Fibroblast of mammary gland (primary cell): ENCODE measurements around the gene C1QTNF12.

ENCODE experiments used
- DNase-seq: peaks from one replicate; pipeline ENCODE4 v3.0.0-alpha.2; 2010; ENCODE audit warnings: low read depth
- H3K4me3 ChIP-seq: 2 replicates; pipeline ENCODE4 v1.5.1; 2011; ENCODE audit warnings: low read depth, mild to moderate bottlenecking, low read length, moderate library complexity; ENCODE audit not compliant: control insufficient read depth
- TF ChIP-seq, protein P1 (sequence below): conservative IDR thresholded peaks from 2 replicates; pipeline ENCODE4 v1.5.1; 2011; ENCODE audit warnings: low read depth, low read length, inconsistent platforms; ENCODE audit not compliant: control insufficient read depth, insufficient read depth

C1QTNF12 gene

DNA sequence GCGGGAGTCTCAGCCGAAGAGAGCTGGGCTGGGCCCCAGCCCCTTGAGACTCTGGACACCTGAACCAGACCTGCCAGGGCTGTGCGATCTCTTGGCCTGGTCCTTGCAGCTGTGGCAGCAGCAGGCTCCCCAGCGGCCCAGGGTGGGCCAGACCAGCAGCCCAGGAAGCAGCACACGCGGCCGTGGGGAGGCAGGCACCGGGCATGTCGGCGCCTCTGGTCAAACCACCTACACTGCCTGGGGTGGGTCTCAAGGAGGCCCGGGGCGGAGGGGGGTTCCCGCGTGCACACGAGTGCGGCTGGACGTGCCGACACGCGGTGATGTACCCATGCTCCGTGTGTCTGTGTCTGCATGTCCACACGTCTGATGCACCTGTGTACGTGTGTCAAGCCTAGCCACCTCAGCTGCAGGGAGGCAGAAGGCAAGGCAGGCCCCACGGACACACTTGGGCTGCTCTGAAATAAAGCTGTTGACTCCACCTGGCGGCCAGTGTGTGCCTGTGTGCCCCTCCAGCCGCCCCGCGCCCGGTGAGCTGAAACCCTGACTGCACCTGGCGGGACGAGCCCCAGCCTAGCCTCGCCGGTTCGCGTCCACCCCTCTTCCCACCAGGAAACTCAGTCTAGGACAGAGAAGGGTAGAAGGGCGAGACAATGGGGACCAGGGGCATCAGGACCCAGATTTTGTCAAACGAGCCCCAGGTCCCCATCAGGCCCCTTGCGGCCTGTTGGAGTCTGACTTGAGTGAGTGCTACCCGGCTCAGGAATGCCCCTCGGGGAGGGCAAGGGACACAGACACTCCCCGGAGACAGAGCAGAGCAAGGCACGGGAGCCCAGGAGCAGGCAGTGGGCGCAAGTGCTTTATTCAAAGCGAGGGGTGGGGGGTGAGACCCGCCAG, 45.3 kb upstream of the C1QTNF12 start:
- TF ChIP-seq, protein P1, sequence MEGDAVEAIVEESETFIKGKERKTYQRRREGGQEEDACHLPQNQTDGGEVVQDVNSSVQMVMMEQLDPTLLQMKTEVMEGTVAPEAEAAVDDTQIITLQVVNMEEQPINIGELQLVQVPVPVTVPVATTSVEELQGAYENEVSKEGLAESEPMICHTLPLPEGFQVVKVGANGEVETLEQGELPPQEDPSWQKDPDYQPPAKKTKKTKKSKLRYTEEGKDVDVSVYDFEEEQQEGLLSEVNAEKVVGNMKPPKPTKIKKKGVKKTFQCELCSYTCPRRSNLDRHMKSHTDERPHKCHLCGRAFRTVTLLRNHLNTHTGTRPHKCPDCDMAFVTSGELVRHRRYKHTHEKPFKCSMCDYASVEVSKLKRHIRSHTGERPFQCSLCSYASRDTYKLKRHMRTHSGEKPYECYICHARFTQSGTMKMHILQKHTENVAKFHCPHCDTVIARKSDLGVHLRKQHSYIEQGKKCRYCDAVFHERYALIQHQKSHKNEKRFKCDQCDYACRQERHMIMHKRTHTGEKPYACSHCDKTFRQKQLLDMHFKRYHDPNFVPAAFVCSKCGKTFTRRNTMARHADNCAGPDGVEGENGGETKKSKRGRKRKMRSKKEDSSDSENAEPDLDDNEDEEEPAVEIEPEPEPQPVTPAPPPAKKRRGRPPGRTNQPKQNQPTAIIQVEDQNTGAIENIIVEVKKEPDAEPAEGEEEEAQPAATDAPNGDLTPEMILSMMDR, result peak; percentile 43
- H3K4me3 ChIP-seq, result no peak overlapping the region
- peak; percentile 53 for DNase-seq

DNA sequence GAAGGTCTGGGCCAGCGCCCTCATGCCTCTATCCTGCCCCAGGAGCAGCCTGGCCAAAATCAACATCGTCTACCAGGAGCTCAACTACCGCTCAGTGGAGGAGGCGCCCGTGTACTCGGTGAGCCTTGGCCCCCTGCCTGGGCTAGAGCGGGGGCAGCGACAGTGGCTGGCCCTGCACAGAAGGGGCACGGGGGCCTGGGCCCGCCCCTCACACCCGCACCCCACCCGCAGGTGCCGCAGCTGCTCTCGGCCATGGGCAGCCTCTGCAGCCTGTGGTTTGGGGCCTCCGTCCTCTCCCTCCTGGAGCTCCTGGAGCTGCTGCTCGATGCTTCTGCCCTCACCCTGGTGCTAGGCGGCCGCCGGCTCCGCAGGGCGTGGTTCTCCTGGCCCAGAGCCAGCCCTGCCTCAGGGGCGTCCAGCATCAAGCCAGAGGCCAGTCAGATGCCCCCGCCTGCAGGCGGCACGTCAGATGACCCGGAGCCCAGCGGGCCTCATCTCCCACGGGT, 44.6 kb upstream of the C1QTNF12 start:
- no peak overlapping the region for H3K4me3 ChIP-seq
- TF ChIP-seq, protein P1, result no peak
- no peak for DNase-seq

DNA sequence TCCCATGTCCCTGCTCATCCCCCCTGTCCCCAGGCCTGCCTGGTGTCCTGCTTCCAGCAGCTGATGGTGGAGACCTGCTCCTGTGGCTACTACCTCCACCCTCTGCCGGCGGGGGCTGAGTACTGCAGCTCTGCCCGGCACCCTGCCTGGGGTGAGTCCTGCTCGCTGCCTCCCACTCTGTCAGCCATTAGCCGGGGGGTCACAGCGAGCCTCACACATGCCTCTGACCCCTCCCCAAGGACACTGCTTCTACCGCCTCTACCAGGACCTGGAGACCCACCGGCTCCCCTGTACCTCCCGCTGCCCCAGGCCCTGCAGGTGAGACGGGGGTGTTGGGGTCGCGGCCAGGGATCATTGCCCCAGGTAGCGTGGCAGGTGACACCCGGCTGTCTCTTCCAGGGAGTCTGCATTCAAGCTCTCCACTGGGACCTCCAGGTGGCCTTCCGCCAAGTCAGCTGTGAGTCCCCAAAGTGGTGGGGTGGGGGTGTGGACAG, 43.8 kb upstream of the C1QTNF12 start:
- TF ChIP-seq, protein P1, result peak; percentile 50
- no peak overlapping the region for H3K4me3 ChIP-seq
- DNase-seq, result no peak

DNA sequence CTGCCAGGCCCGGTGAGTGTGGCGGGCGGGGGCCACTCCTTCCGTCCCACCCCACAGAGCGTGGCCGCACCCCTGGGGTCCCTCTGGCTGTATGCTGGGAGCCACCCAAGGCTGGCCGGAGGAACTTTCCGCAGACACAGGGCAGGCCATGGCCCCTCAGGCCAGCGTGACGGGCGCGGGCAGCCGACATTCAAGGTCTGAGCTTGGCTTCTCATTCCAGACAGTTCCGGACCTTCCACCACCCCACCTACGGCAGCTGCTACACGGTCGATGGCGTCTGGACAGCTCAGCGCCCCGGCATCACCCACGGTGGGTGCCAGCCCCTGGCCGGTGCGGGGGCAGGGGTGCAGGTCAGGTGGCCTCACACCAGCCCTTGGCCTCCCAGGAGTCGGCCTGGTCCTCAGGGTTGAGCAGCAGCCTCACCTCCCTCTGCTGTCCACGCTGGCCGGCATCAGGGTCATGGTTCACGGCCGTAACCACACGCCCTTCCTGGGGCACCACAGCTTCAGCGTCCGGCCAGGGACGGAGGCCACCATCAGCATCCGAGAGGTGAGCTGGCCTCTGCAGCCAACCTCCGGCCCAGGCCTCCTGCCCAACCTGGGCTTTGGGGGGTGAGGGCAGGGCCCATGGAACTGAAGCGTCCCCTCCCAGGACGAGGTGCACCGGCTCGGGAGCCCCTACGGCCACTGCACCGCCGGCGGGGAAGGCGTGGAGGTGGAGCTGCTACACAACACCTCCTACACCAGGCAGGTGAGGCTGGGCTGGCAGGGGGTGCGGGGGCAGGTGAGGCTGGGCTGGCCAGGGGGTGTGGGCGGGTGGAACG, 41.0 kb upstream of the C1QTNF12 start:
- H3K4me3 ChIP-seq, result no peak overlapping the region
- no peak for DNase-seq
- TF ChIP-seq, protein P1, result no peak

DNA sequence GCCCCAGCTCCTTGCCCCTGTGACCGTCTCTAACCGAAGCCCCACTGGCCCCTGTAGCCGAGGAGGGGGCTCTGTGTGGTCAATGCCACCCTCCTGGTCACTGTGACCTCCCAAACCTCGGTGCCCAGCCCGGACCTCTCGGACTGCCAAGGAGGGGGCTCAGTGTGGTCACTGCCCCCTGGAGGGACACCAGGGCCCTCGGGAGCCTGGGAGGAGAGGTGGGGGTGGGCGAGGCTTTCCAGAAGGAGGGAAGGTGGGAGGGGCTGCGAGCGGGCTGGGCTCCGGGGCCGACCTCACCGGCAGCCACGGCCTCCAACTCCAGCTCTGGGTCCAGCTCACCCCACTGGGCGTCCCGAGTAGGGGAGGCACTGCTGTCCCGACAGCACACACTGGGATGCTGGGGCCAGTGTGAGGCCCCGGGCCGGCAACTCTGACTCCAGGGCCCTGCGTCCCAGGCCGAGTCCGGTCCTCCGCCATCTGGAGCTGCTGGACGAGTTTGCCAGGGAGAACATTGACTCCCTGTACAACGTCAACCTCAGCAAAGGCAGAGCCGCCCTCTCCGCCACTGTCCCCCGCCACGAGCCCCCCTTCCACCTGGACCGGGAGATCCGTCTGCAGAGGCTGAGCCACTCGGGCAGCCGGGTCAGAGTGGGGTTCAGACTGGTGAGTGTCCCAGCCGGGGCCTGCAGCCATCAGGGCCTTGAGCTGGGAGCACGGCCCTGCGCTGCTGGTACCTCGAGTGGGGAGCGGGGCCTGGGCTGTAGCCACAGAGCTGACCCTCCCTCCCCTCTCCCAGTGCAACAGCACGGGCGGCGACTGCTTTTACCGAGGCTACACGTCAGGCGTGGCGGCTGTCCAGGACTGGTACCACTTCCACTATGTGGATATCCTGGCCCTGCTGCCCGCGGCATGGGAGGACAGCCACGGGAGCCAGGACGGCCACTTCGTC, 40.1 kb upstream of the C1QTNF12 start:
- no peak overlapping the region for H3K4me3 ChIP-seq
- TF ChIP-seq, protein P1, result no peak
- DNase-seq, result no peak
